NB4 (cell line): Measurements from ENCODE around the gene GRIK4.

Experiments
- CTCF ChIP-seq: IDR thresholded peaks from one replicate; pipeline ENCODE4 v1.5.1; 2012; ENCODE audit warnings: low read depth, low read length
- MAX ChIP-seq: IDR thresholded peaks from 2 replicates; pipeline ENCODE4 v1.6.1; 2011; ENCODE audit warnings: low read depth, low read length
- MYC ChIP-seq: IDR thresholded peaks from 2 replicates; pipeline ENCODE4 v1.6.1; 2011; ENCODE audit warnings: low read depth, low read length
- POLR2A ChIP-seq: IDR thresholded peaks from 2 replicates; pipeline ENCODE4 v1.6.1; 2011; ENCODE audit warnings: mild to moderate bottlenecking; ENCODE audit not compliant: insufficient read length; ENCODE audit errors: extremely low read depth

DNA sequence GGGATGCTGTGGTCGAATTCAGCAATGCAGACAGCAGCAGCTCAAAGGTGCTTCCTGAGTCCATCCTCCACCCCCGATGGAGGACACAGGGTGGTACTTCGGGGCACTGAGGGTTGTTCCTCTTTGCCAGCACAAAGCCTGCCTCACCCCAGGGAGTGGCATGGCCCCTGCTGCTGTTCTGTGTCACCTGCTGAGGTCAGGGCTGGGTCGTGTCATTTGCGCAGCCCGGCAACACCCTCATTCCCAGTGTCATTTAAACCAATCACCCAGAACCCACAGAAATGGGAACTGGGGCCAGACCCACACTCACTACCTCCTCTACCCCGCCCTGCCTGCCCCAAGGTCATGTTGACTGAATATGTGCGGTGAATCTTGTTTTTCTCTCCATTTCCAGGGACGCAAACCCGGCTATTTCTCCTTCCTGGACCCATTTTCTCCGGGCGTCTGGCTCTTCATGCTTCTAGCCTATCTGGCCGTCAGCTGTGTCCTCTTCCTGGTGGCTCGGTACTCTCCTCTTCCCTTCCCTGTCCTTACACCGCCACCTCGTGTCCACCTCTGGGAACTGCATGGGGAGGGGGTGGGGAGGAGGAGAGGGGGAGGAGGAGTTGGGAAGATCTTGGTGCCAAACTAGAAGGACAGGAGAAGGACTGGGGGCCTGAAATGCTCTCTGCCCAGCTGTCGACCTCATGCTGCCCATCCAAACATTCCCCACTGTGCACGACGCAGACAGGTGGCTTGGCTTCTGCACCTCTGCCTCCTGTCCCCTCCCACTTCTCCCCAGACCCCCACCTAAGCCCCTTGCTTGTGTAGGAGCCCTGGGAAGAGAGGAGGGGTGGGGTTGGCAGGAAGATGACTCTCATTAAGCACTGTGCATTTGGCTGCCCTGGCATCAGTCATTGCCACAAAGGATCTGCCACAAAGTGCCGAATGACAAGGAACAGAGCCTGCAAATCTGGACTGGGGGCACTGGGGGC lies 441.2 kb downstream of the GRIK4 start:
- TF ChIP-seq CTCF: peak; percentile 88
- no peak for TF ChIP-seq POLR2A
- no peak for TF ChIP-seq MYC
- TF ChIP-seq MAX: peak; percentile 49; the same call in 1 of the 2 replicates
